GM19023 (cell line): ENCODE data around the gene CTDSP2.

Experiments used
- ATAC-seq: cut with Tn5 transposase; IDR thresholded peaks from one replicate; pipeline ENCODE4 v1.9.1; 2021; ENCODE audit warnings: mild to moderate bottlenecking, moderate library complexity; ENCODE audit not compliant: unreplicated experiment

CTDSP2 gene

DNA sequence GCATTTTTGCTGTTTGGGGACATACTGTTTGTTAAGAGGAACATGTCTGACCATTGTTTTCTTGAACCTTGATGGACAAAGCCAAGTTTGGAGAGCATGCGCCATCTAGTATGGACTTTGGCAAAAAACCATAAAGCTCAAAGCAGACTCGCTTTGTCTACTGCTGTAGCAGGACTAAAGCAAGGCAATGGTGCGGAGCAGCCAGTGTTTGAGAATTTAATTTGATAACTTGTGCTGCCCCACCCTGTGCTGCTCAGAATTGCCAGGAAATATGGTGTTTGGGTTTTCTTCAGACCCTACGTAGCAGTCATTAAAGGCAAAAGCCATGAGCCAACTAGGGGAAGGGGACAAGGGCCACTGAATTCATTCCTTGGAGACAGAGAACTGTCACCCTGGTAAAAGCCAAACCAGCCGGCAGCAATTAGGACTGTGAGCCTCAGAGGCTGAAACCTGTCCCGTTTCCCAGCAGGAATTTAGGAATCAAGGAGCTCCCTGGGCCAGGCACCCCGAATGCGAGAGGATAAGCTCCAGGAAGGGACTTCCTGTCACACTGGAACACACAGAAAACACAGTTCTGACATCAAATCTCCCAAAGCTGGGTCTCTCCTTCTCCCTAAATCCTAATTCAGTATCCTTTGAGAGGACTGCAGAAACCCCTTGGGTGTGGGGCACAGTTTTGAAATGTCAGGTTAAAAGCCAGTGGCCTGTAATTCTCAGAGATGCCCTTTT lies 29.1 kb downstream of the CTDSP2 start:
- no peak for ATAC-seq

DNA sequence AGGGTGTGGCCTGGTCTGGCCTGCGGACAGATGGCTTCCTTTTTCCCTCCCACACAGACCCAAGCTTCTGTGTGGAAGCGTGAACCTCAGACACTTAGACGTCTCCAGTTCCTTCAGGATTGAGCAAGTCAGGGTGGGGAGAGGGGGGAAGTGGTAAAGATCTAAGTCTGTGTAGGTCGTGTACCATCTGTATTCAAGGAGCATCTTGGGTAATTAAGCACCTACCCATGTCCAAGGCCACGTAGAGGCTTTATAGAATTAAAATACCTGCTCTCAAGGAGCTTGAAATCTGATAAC lies 29.7 kb downstream of the CTDSP2 start:
- ATAC-seq: no peak

DNA sequence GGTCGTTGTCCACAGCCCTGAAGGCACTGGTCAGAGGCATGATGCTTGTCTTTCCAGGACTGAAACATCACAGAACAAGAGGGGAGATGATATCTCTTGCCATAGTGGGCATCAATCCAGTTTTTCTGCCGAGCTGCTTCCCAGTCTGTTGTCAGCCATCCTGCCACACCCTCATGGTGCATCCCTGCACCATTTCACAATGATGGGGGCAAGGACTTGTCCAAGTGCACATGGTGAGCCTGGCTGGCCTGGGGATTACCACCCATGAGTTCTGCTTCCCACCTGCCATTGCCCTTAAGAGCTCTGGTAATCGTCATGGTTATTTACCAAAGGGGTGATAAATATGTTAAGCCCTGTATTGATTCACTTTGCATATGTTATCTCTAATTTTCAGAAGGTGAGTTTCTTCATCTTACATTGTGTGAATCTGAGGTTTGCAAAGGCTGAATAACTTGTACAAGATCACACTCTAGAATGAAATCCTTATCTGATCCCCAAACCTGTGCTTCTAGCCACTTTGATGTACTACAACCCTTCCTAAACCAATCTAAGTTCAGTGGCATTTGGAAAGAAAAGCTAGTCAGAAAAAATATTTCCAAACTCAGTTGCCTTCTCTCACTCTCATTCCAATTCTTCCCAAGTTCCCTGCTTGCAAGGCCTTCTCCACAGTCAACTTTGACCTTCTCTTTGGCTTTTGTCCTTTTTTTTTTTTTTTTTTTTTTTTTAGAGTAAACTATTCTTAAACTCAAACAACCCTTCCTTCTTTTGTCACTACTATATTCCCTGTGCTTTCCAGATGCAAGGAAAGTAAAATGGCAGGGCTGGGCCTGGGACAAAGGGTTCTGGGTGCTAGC lies 30.3 kb downstream of the CTDSP2 start:
- ATAC-seq: no peak

DNA sequence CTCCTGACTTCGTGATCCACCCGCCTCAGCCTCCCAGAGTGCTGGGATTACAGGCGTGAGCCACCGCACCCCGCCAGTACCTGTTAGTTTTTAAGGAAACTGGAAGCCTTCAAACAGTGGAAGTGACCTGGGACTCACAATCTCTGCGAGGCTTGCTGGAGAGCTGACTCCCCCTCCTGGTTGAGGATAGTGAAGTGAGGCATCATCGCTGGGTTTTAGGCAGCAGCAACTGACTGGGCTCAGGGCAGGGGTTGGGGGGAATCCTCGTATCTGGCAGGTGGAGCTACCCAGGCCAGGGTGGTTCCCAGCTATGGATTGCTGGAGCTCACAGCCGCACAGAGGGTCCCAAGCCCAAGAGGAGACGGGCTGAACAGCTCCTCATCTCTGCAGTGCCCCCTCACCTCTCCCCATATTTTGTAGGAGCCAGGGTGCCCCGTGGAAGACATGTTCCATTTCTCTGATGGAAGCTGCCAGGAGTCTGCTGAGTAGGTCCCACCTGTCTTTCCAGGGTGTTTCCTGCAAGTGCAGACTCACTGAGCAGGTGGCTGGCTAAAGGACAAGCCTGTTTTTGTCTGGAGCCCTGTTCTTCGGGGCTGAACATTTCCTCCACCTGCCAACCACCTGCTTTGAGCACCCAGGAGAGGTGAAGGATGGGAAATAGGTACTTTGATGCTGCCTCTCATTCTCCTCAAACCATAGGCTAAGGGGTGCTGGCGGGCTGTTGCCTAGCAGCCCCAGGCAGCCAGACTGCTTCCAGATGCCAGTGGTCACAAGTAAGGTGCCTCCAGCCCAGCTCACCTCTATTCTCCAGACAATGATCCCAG lies 31.1 kb downstream of the CTDSP2 start:
- no peak for ATAC-seq

DNA sequence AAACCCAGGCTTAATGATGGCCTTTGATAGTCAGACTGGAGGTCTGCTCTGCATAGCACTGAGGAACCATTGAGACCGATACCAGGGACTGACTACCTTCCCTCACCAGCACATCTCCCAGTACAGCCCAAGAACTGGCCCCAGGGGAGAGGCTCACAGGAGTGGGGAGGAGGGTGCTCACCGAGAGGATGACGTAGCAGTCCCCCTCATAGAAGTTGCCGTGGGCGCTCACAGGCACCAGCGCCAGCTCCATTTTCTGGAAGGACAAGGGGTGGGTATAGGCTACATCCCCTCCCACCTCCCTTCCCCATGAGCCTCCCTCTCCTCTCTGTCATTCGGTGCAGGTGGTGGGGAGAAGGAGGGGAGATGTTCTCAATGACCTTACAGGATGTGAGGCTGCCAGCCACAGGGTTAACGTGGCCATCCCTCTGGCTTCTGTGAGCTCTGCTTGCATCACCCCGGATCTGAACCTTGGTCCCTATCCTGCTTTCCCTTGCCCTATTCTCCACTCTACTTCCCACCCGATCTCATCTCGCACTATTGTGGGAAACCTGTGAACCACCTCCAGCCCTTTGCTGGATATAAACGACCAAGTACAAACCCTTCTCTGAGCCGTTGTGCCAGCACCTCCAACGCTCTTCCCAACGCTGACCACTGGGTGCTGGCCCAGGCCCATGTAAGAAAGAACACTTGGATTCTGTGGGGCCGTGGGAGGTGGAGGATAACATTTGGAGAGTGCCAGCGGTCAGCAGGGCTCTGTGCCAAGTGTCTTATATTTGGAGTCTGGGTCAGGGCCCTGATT lies 32.4 kb downstream of the CTDSP2 start:
- ATAC-seq: no peak

DNA sequence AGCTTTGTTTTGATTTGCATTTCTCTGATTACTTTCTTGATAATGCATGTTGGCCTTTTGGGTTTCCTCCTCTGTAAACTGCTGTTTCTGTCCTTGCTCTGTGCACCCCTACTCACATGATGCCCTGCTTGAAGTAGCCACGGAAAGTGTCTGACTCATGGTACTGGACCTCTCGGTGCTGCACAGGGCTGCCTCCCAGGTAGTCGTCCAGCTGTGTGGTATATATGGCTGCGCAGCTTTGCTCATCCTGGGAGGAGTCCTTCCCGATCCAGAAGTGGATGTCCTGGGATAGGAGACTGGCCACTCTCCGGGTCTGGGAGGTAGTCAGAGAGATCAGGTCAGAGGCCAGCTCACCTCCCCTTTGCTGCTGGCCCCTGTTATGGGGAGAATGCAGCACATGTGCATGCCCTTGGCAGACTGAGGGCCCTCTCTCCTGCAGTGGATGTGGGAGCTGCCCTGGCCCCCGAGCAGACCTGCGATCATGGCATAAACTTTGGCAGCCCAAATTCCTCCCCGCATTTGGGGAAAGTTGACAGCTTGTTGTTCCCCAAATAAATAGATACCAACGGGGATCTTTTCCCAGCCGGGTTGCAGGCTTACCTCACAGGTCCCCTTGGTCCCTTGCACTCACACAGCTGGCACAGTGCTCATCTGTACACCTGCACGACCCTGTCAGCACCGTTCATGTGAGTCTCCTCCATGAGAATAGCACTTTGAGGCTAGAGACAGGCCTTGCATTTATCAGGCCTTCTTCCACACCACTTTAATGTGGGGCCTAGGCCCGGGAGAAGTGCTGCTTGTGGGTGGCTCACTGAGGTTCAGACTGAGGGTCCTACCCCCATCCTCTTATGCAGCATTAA lies 33.2 kb downstream of the CTDSP2 start:
- ATAC-seq: no peak

DNA sequence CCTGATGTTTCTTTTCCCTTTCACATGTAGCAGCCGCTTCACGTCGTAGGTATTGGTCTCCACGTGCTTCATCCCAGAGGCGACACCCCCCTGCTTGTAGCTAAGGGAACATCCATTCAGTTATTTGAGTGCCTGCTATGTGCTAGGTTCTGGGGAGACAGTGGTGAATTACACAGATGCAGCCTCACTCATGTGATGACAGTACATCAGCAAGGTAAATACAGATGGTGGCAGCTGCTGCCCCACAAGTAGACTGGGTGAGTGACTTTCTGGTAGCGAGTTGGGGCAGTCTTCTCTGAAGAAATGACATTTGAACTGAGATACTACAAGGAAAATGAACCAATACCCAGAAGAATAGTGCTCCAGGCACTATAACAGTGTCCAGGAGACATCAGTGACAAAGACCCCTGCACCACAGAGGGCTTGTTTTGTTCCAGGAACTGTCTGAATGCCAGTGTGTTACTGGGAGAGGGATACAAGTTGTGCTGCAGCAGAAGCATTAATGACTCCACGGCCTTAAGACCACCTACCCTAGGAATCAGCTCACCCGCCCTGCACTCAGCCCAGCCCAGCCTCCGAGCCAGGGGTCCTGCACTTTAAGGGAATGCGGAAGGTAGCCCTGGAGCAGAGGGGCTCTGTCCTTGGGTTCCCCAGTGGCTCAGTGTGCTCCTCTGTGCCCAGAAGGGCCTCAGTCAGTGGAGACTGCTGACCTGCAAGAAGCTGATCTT lies 35.3 kb downstream of the CTDSP2 start:
- ATAC-seq: no peak

DNA sequence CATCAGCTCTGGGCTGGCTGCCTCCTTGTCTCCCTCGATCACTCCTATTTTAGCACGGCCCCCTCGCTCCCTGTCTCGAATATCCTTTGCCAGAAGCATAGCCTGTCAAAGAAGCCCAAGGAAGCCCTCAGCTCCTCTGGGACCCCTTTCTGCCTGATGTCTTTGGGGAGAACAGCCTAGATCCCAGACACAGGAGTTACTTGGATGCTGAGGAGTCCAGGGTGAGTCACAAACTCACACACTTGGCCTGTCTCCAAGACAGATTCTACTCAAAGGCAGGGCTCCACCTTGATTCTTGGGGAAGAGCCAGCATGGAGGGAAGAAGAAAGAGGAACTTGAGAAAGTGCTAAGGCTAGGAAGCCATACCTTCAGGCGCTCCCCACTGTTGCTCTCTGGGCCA lies 36.1 kb downstream of the CTDSP2 start:
- no peak for ATAC-seq

DNA sequence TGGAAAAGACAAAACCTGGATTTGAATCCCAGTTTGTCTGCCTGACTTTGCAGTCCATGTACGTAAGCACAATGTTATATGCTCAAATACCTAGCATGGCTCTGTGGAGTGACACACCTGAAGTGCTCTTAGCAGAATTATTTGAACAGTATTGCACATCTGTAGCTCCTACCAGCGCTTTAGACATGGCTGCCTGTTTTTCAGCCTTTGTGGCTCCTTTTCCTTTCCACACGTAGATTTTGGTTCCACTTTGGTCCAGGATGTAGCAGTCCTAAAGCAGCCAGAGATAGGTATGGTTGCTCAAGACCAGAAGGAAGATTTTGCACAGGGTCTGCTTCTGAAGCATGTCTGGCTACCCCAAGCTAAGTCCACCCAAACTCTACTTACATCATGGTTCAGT lies 37.1 kb downstream of the CTDSP2 start:
- ATAC-seq: no peak

DNA sequence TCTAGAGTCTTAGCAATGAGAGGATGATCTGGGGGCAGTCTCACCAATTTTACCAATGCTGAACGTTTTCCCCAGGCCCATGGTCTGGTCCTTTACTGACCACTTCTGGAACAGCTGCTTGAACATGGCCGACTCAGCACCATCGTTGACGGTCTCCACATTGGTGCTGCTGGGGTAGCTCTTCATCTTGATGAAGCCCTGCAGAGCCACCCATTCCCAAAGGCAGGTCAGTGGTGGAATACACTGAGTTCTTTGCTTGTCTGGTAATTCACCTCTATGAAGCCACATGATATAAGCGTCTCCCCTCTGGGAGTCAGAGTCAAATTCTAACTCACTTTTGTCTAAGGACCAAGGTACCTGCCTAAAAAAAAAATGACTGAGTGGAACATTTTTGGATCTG lies 38.2 kb downstream of the CTDSP2 start:
- no peak for ATAC-seq

DNA sequence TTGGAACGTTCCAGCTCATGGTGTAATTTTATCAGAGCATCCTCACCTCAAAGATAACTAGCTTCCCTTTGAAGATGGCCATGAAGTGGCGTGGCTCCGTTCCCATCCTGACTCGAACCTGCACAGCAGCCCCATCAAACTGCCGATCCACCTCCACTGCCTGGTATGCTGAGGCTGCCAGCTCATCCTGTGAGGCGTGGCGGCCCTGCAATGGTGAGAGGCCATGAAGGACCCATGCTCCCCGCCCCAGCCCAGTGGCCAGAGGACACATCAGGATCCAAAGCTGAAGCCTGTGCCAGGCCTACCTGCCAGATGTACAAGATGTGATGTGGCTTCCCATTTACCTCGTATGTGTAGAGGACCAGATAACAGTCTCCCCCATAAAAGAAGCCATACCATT lies 39.2 kb downstream of the CTDSP2 start:
- no peak for ATAC-seq

DNA sequence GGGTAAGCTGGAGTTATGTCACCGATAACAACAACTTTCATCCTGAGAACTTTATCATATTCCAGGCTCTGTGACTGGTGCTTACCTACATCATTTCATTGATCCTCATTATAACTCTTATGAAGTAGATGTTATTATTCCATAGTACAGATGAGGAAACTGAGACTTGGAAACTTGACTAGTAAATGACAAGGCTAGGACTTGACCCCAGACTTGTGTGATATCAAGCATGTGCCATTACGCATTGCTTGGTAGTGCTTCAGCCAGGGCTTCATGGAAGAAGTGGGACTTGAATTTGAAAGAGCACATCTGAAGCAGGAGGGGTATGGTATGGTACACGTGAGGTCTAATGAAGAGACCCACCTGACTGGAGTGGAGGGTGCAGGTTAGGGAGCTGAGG lies 39.9 kb downstream of the CTDSP2 start:
- ATAC-seq: no peak

DNA sequence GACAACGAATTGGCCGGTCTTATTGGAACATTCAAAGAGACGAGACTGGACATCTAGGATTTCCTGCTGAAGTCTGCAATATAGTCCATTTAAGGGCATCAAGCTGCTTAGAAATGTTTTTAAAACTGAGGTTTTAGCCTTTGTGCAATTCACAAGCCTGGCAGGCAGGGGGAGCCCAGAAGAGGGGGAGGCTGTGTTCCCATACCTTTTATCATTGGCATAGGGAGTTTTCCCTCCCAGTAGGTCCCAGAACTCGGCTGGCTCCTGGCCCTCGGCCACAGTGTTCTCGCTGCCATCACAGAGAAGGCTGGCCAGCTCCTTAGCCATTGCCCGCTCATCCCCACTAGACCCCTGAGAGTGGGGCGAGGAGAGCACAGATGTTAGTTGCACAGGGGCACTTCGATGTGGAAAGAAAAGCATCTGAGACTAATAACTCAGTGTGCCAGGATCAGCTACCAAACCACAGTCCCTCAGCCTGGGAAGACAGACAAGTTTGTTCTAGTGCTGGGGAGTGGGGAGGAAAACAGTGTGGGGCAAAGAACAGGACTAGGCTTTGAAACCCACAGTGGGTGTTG lies 43.1 kb downstream of the CTDSP2 start:
- no peak for ATAC-seq

DNA sequence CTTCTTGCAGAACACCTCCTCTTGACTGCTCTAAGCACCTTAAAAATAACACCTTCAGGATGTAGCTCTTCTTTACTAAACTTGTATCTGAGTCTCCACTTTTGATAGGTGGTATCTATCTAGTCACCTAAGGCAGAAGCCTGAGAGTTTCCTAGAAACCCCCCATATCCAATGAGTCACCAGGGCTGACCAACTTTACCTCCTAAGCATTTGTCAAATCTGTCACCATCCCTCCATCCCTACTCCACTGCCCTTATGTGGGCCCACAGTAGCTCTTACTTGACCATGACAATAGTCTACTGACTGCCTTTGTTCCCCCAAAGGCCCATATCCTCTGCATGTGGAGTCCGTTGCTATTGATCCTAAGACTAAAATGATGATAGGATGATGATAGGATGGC lies 43.9 kb downstream of the CTDSP2 start:
- ATAC-seq: no peak

DNA sequence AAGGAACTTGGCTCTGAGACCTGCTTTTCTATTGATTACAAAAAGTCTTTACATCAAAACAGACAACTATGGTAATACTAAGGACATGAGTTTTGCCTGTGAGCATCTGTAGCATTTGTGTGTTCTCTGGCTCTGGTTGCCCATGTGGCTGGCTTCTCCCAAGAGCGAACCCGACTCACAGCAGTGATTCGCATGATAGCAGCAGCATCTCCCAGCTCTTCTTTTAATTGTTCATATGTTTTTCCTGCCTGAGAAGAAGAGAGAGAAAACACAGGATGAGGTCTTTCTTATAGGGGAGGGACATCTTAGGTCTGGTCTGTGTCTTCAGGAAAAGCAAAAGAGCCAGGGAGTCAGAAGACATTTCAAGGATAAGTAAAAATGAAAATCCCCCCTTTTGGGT lies 45.6 kb downstream of the CTDSP2 start:
- no peak for ATAC-seq

DNA sequence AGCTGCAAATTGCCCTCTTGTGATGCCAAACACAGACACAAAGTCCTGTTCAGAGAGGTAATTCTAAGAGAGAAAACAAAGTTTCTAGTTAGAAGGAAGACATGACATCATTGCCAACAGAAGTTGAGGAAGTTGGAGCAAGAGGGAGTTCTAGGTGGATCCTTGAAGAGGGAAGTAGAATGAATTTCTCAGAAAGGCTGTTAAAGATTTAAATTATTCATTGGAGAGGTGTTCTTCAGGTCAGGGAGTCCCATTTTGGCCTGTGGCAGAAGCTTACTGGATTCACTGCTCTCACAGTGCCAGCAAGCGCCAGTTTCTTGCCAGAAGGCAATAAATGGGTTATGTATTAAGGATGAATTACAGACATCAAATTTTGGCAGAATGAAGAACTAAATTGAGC lies 48.6 kb downstream of the CTDSP2 start:
- ATAC-seq: no peak

DNA sequence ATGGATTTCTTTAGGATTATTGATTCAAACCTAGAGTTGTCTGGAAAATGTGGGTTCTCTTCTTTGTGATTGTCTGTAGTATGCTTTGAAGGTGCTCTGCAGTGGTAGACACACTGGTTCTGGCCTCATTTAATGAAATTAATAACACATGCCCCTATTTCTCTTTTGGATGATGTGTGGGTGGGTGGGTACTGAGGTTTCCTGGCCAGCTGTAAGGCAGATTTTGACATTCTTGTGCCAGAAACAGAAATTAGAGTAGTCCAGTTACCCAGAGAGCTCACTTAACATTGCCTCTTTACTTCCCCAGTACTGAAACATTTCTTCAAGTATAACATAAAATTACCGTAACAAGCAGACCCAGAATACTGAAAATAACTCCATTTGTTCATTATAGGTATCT lies 49.5 kb downstream of the CTDSP2 start:
- no peak for ATAC-seq

DNA sequence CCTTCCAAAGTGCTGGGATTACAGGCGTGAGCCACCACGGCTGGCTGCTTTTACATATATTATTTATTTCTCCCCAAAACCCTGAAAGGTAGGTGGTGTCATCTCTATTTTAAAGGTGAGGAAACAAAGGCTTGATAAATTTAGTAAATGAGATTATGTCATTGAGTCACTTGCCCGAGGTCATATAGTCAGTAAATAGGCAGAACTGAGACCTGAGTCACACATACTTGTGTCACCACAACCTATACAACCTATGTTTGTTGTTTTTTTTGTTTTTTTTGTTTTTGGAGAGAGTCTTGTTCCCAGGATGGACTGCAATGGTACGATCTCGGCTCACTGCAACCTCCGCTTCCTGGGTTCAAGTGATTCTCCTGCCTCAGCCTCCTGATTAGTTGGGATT lies 51.2 kb downstream of the CTDSP2 start:
- ATAC-seq: no peak

DNA sequence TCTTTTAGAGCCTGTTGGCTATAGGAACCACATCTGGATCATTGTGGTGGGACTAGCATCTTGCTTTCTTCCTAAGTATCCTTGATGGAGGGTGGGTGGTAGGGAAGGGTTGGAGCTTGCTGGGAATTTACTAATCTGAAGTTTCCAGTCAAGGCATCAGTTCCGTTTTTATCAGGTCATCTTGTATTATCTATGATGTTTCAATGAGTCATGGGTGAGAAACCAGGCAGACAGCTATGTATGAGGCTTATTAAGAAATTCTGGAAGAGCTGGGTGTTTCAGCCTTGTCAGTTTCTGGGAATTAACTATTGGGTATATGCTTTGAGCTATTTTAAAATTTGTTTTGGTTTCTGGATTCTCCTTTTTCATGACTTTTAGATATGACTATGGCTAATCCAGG lies 52.6 kb downstream of the CTDSP2 start:
- no peak for ATAC-seq
